Ureter (tissue), 1 donor: ENCODE data around the gene HDAC4. TPM values are rescaled to one million over a fixed set of nuclear protein-coding genes. Genes with fewer than 3 reads are reported as not detected.

Source experiments
- DNase-seq: peaks from one replicate; pipeline ENCODE4 v3.0.0-alpha.2; 2020; ENCODE audit warnings: low spot score
- total RNA-seq: library from RNA; stranded (reverse); gene quantifications from one replicate; pipeline ENCODE4 v1.2.4, GENCODE V29; 2023
- donor health status: DM: yes; HTN: yes; CAD: no.

The HDAC4 gene
- total RNA-seq, 1 donor from 2014 or later = 86.9 TPM

DNA sequence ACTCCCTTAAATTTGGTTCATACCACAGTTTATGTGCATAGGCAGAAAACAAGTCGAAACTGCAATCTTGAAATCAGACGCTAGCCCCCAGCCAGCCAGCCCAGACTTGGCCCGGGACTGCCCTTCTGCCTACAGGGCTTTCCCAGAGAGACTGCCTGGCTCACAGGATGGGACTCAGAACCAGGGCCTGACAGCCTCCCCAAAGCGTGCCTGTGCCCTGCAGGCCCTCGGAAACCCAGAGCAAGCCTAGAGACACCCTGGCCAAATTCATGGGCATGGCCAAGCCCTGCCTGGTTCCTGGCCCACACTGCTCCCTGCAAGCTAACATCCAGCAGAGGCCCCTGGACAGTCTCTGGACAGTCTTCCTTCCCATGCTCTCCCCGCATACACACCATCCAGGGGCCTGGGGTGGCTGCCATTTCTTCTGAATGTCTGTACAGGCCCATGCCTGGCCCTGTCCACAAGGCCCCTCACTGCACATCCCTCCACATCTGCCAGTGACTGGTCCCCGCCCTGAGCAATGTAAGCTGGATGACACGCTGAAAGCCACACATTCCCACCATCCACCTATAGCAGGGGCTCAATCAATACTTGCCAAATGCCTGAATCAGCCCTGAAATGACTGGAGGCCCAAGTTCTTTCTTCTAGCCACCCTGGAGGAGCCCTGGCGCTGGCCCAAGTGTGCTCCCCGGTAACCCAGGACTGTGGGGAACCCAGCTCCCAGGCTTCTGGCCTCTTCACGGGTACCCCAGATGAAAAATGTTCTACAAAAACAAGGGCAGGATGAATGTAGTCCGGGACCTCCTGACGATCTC, 73.1 kb downstream of the HDAC4 start:
- peak; percentile 44 for DNase-seq

DNA sequence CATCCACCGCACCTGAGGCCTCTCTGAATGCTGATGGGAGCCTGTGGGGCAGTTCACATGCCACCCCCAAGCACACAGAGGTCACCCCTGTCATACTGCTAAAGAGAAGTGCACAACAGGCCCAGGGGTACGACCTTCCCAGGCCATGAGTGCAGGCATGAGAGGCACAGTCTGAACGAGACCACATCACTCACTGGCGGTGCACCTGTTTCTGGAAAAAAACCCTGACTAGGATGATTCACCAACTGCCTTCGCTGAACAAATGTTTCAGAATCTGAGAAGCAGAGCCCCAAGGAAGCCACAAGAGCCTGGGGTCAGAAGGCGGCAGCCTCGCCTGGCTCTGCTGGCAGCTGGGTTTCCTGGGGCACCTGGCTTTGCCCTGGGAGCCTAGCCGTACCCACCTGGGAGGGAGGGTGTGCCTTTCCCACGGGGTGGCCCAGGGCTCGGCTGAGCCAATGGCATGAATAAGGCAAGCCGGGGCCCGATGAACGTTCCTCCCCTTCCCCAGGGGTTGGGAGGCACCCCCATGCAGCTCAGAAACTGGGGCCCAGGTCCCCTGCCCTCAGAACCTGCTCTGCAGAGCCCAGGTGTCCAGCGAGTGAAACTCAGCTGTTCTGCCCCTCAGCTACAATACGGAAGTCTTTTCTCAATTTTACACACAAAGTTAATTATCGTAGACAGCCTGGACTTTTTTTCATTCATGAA, 73.8 kb downstream of the HDAC4 start:
- peak; percentile 46 for DNase-seq

GRCh38 chr2:239324456-239324855, 76.4 kb downstream of the HDAC4 start:
- peak; percentile 36 for DNase-seq

DNA sequence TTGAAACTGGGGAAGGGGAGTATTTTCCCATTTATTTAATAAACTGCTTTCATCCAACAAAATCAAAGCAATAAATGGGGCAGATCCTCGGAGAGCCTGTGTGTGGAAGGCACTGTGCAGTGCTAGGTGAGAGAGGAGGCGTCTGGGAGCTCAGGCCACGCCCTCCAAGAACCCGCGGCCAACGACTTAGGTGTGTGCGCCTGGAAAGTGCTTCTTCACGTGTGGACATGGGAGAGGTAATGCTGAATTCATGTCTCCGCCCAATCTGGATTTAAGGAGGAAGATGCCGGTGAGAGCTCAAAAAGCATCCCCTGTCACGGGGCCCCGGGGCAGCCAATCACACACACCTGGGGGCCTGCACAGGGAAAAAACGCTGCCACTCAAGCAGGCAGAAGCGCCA, 77.4 kb downstream of the HDAC4 start:
- peak; percentile 35 for DNase-seq

- peak; percentile 42 for DNase-seq
Observed at GRCh38 chr2:239322416-239323086, 78.3 kb downstream of the HDAC4 start.

DNA sequence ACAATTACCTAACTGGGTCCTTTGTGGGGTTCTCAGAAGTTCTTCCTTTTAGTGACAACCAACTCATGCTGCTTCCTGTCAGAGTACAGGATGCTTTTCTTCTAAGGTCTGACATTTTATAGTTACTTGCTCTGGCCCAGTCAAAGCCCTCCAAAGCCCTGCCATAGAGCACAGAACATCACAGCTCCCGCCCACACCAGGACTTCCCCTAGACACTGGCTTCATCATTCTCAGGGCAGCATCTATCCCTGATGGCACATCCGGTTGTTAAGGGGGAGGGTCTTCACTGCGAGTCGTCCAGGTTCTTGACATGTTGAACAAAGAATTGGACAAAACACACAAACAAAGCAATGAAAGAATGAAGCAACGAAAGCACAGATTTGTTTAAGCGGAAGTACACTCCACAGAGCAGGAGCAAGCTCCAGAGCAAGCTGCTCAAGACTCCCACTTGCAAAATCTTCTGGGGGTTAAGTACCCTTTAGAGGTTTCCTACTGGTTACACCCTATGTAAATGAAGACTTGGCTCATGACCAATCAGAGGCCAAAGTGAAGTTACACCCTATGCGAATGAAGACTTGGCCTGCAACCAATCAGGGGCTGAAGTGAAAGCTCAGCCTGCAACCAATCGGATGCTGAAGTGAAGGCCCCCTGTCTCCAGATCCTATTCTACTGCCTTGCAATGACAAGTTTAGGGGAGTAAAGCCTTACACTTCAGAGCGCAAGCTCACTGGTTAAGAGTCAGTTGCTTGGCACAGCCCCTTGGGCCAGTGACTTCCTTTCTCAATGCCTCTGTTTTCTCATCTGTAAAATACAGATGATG, 79.0 kb downstream of the HDAC4 start:
- DNase-seq = peak; percentile 30

GRCh38 chr2:239318790-239319661, 81.8 kb downstream of the HDAC4 start:
- peak; percentile 72 for DNase-seq

DNA sequence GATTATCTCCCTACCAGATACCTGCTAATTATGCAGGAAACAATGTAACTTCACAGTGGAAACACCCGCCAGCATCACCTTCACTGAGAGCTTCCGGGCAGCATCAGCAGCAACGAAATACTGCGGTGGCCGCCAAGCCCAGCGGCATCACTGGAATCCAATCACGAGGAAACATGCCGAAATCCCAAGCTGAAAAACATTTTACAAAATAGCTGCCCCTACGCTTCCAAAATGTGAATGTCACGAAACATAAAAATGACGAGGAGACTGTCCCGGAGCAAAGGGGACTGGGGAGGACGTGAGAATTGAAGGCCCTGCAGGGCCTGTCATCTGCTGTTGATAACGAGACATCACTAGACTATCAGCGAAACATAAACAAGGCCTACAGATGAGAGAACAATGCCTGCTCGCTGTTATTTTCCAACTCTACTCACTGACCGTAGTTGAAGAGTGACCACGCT, 82.6 kb downstream of the HDAC4 start:
- peak; percentile 23 for DNase-seq

- DNase-seq = peak; percentile 45
Observed at GRCh38 chr2:239316562-239317465, 84.0 kb downstream of the HDAC4 start.

- DNase-seq = no peak
Observed at GRCh38 chr2:239315308-239315707, 85.5 kb downstream of the HDAC4 start.

DNA sequence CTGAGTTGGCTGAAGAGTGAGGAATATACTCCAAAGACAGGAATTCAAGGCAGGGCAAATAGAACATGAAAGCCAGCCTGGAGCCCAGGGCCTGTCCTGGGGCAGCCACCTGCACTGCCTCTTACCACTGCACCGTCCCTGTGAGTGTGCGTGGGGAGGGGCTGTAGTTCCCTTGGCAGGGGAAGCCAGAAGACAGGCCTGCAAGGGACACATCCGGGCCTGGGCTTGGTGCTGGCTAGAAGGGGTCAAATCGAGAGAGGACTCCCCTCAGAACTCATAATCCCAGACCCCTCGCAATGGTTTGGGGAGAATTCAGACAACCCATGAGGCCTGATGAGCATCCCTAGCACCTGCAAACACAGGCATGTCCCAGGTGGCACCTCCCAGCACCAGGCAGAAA, 87.0 kb downstream of the HDAC4 start:
- no peak for DNase-seq

DNA sequence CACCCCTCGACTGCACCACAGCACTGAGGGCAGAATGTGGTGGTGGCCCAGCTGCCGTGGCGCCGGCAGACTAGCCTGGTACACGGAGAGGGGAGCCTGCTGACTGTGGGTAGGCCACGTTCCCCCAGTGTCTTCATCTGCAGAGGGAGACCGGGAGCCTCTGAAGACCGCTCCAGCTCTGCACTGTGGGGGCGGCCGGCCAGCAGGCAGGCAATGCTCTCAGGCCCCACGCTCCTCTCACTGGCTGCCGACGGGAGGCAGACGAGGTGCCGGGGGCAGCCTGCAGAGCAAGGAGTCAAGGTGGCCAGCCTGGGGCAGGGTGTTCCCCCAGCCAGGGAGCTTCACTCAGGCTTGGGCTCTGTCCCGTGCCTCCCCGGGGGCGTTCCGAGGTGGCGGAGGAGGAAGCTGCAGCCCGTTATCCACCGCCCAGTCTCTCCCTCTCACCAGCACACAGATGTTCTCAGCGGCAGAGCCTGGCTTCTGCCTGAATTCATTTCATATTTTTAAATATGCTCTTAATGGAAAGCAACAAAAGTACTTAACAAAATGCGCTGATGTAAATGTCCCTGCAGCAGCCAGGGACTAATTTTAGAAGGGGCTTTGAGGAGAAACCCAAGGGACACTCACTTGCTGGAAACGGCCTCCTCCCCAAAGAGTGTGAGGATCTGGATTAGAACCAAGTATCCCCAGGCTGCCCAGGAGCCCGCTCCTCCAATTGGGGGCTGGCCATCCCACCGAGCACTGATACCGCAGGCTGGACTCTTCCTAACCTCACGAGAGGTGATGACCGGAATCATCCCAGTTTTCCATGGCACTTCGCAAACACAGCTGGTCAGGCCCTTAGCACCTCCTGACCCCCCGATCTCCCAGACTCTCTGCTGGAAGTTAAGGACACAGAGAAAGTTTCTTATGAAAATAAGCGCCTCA, 87.8 kb downstream of the HDAC4 start:
- peak; percentile 45 for DNase-seq

GRCh38 chr2:239312081-239312511, 88.7 kb downstream of the HDAC4 start:
- peak; percentile 38 for DNase-seq

GRCh38 chr2:239311132-239312040, 89.4 kb downstream of the HDAC4 start:
- DNase-seq = peak; percentile 56

DNA sequence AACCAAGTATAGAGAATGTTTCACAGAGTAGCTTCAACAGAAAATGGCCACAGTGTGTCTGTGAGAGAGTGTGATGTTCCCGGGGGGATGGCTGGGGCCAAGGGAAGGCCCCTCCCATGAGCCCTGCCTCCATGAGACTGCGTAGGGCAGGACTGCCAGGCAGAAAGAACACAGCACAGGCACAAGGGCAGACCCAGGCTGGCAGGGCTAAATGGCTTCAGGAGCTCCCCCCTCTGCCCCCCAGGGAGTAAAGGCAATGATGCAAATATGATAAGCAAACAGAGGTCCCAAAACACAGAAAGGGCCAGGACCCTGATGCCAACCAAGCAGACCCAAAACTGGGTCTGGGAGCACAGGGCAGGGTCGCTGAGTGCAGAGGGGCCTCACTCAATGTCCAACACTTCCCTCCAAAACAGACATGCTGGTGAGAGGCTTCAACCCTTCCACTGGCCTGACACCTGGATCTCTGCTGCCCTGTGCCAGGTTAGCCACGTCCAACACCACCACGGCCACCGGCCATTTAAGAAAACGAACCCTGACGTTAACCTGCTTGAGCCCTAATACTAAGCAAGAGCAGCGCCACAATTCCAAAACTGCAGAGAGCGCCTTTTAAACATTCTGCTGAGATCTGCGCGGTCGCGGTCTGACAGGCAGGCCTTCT, 90.3 kb downstream of the HDAC4 start:
- peak; percentile 32 for DNase-seq

DNA sequence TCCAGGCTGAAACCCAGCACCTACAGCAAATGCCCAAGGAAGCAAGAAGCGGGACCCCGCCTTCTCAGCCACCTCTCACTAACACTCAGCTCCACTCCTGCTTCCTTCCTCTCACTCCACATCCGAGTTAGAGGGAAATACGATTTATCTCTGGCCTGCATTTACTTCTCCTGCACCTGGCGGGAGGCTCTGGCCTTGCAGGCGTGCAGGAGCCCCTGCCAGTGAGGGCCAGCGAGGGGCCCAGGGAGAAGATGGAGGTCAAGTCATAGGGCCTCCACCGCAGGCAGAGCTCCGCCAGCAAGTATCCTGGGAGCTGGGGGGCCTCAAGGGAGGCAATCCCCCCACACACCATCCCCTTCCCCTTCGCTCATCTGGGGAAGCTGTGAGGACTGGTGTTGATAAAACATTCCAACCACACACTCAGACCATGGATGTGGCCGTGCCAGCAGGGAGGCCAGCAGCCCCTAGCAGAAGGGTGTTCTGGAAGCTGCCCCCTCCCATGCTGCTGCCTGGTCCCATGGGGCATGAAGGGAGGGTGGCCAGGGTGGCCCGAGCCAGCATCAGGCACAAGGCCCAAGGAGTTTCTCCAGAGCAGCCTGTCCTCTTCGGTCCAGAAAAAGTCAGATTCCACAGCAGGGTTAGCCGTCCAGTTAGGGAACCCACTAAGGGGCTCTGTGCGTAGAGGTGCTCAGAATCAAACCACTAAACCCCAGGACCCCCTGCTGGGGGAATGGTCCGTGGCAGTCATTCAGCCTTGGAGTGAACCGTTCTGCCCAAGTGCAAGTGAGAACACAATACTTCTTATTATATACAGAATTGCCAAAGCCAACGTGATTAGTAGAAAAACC, 91.2 kb downstream of the HDAC4 start:
- peak; percentile 41 for DNase-seq
